Endothelial cell of umbilical vein (primary cell): Measurements from ENCODE around the gene SERPINB11.

Source experiments
- CTCF ChIP-seq, 2 donors: IDR thresholded peaks; 1 replicate in 1 of 2; 2 replicates in 1 of 2; pipeline ENCODE4 v1.5.1; 2011; ENCODE audit warnings: low read length in 2 of 2, mild to moderate bottlenecking in 2 of 2, moderate library complexity in 2 of 2, control low read depth in 1 of 2, inconsistent platforms in 1 of 2, low read depth in 1 of 2; ENCODE audit not compliant: insufficient read depth in 1 of 2; ENCODE audit errors: extremely low read depth in 1 of 2
- JUN ChIP-seq: IDR thresholded peaks from 2 replicates; pipeline ENCODE4 v1.6.1; 2011; ENCODE audit warnings: borderline replicate concordance, low read depth; ENCODE audit not compliant: insufficient read length, insufficient read depth
- MYC ChIP-seq: IDR thresholded peaks from one replicate; pipeline ENCODE4 v1.6.1; 2011; ENCODE audit warnings: mild to moderate bottlenecking, low read depth, low read length
- POLR2A ChIP-seq: IDR thresholded peaks from 2 replicates; pipeline ENCODE4 v1.6.1; 2012; ENCODE audit warnings: low read depth, mild to moderate bottlenecking, control low read depth, low read length
- POLR2AphosphoS5 ChIP-seq: IDR thresholded peaks from 2 replicates; pipeline ENCODE4 v1.6.1; 2012; ENCODE audit warnings: low read depth, mild to moderate bottlenecking, control low read depth, low read length, moderate library complexity; ENCODE audit not compliant: insufficient read depth

GRCh38 chr18:63697097-63697660 lies 5.6 kb upstream of the SERPINB11 start:
- TF ChIP-seq POLR2AphosphoS5, result no peak
- no peak for TF ChIP-seq POLR2A
- TF ChIP-seq JUN, result no peak
- no peak for TF ChIP-seq MYC
- no peak for TF ChIP-seq CTCF (IDR thresholded peaks at IDR 0.05; ENCODE audit: extremely low read depth in 1 of 2, insufficient read depth in 1 of 2, low read depth in 1 of 2, low read length in 2 of 2)
